HepG2 (cell line): ENCODE measurements around the gene ACSBG1. TPM values are rescaled to one million over a fixed set of nuclear protein-coding genes. Genes with fewer than 3 reads are reported as not detected.

Experiments
- ELF1 ChIP-seq: sonication (generic); formaldehyde crosslinking; IDR thresholded peaks from 2 replicates; pipeline ENCODE4 v1.4.0; 2020; ENCODE audit warnings: missing genetic modification reagents
- GRHL1 ChIP-seq: sonication (generic); formaldehyde crosslinking; conservative IDR thresholded peaks from 2 replicates; pipeline ENCODE4 v1.8.0; 2022; ENCODE audit warnings: missing genetic modification reagents
- HIC2 ChIP-seq: sonication (generic); formaldehyde crosslinking; IDR thresholded peaks from 2 replicates; pipeline ENCODE4 v1.9.0; 2022; ENCODE audit warnings: low read depth, missing genetic modification reagents
- IRF2 ChIP-seq: IDR thresholded peaks from 2 replicates; pipeline ENCODE4 v1.6.1; 2018; ENCODE audit warnings: missing genetic modification reagents, missing compliant biosample characterization
- KMT2A ChIP-seq: sonication (generic); formaldehyde crosslinking; IDR thresholded peaks from 2 replicates; pipeline ENCODE4 v1.4.0; 2020; ENCODE audit warnings: missing genetic modification reagents
- TFE3 ChIP-seq: IDR thresholded peaks from 2 replicates; pipeline ENCODE4 v1.6.1; 2016
- TMF1 ChIP-seq: sonication (generic); formaldehyde crosslinking; IDR thresholded peaks from 2 replicates; pipeline ENCODE4 v1.8.1; 2022; ENCODE audit warnings: low read depth, missing genetic modification reagents
- ZFP90 ChIP-seq: sonication (generic); formaldehyde crosslinking; IDR thresholded peaks from 2 replicates; pipeline ENCODE4 v1.8.0; 2022; ENCODE audit warnings: missing genetic modification reagents, mild to moderate bottlenecking, inconsistent platforms, borderline replicate concordance
- ZNF12 ChIP-seq: sonication (generic); formaldehyde crosslinking; IDR thresholded peaks from 2 replicates; pipeline ENCODE4 v1.5.0; 2020; ENCODE audit warnings: missing genetic modification reagents
- ZNF251 ChIP-seq: sonication (generic); formaldehyde crosslinking; IDR thresholded peaks from 2 replicates; pipeline ENCODE4 v1.9.0; 2021; ENCODE audit warnings: mild to moderate bottlenecking, missing genetic modification reagents
- ZNF670 ChIP-seq: sonication (generic); formaldehyde crosslinking; IDR thresholded peaks from 2 replicates; pipeline ENCODE4 v1.8.0; 2022; ENCODE audit warnings: mild to moderate bottlenecking, missing genetic modification reagents, borderline replicate concordance
- ZNF749 ChIP-seq: sonication (generic); formaldehyde crosslinking; IDR thresholded peaks from 2 replicates; pipeline ENCODE4 v1.8.0; 2022; ENCODE audit warnings: mild to moderate bottlenecking, missing genetic modification reagents, moderate library complexity, borderline replicate concordance
- polyA plus RNA-seq, 8 experiments: library from polyadenylated mRNA; depleted of rRNA in 3 of 8; stranded (reverse) in 7 of 8; unstranded in 1 of 8; fragments of >200 nt; fragmentation: Illumina TruSeq in 4 of 8; extraction: Trizol in 4 of 8; gene quantifications; 2 replicates each; pipeline versions ENCODE4 v1.2.1 to v1.2.3, GENCODE V29; 2011 to 2016; ENCODE audit warnings: low read depth in 4 of 8, missing spikeins in 1 of 8, mixed read lengths in 1 of 8; ENCODE audit not compliant: insufficient read depth in 1 of 8
- total RNA-seq, 5 experiments: library from RNA; depleted of rRNA; stranded (reverse); fragments of >200 nt; fragmentation: Illumina TruSeq; extraction: Trizol; gene quantifications; 2 replicates each; pipeline ENCODE4 v1.2.3, GENCODE V29; 2016; ENCODE audit warnings: low read depth in 1 of 5

Gene ACSBG1
- total and polyA plus RNA-seq, 2 of the 13 experiments (the other 11 are each of a cell fraction or from before 2014, with no cell fraction given), result 0.35 to 0.81 TPM

- TF ChIP-seq ELF1 (CRISPR knock-in tag) (no peak), ZNF749 (CRISPR knock-in tag) (no peak), GRHL1 (CRISPR knock-in tag) (no peak), ZNF670 (no peak), TFE3 (CRISPR knock-in tag) (no peak), ZFP90 (CRISPR knock-in tag) (no peak), ZNF12 (CRISPR knock-in tag) (no peak), ZNF251 (no peak), TMF1 (no peak), IRF2 (CRISPR knock-in tag) (no peak), HIC2 (CRISPR knock-in tag) (no peak), KMT2A (no peak)
These were observed 30.8 kb downstream of the ACSBG1 start (continued) for GRCh38 chr15:78203346-78204225.
